ENCODE measurements around the gene MYOCOS.

The MYOCOS gene

DNA sequence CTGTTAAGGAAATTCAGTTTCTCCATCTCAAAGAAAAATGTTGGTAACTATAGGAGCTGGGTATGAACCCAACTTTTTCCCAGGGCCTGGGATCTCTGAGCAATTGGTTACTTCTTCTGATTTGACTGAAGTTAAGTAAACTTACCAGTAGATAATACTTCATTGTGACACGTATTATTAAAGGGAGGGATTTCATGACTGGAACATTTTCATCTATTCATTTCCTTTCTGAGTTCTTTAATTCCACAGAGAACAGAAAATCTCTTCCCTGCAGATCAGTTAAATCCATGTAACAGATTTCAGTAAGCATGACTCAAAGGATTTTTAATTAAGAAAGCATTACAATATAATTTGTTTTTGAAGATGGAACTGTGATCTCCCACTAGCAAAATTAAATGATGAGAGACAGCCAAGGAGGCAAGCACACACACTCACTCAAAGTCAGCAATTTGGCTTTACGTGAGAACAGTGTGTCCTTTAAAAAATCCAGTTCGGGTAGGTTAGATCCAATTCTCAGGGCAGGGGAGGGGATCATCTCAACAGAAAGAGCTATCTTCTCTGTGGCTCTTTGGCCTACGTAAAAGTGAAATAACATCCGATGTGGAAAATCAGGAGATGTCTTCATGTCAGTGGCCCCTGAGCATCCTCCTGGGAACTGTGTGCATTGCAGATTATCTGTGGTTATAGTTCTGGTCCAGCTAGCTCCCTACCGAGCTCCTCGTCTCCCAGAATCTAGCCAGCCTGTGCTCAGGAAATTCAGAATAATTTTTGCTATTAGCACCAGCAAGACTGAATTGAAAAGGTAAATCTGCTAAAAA lies 41.2 kb downstream of the MYOCOS start:
- no peak for DNase-seq (ENCODE audit: low read depth in 2 of 2)

DNA sequence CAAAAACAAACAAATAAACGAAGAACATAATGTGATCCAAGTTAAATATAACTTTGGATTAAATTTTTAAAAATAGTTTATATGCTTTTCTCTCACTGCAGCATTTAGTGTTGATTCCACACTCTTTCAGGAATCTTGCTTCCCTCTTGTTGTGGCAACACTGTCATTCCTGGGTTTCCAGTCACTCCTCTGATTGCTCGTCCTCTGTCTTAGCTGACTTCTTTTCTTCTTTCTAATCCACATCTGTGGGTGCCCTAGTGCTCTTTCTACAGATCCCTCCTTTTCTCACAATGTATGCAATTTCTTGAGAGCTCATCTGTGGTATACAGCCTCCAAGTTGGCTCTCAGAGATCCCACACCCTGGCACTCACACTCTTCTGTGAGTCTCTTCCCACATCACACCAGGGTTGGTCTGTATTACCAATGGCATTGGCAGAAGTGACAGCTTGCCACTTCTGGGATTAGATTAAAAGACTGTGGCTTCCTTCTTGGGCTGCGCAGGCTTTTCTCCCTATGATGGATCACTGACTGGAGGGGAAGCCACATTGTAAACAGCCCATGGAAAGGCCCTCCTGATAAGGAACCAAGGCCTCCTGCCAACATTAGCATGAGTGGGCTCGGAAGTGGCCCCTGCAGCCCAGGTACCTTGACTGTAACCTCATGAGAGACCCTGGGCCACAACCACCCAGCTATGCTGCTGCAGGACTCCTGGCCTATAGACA lies 42.0 kb downstream of the MYOCOS start:
- DNase-seq (ENCODE audit: low read depth in 2 of 2) = no peak

DNA sequence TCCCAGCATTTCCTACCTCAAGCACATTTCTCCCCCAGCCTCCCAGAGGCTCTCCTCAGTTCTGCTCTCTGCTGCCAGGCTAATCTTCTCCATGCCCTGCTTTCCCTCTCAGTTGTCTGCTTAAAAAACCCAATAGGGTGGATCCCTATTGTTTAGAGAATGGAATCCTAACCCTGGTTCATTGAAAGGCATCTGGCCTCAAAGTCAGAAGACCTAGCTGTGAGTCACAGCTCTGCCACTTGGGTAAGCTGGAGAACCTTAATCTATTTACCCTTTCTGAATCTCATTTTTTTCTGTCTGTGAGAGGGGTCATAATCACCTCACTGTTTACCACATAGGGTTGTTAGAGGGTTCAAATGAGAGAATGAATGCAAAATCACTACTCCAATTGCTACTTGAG lies 42.9 kb downstream of the MYOCOS start:
- DNase-seq (ENCODE audit: low read depth in 2 of 2) = no peak

DNA sequence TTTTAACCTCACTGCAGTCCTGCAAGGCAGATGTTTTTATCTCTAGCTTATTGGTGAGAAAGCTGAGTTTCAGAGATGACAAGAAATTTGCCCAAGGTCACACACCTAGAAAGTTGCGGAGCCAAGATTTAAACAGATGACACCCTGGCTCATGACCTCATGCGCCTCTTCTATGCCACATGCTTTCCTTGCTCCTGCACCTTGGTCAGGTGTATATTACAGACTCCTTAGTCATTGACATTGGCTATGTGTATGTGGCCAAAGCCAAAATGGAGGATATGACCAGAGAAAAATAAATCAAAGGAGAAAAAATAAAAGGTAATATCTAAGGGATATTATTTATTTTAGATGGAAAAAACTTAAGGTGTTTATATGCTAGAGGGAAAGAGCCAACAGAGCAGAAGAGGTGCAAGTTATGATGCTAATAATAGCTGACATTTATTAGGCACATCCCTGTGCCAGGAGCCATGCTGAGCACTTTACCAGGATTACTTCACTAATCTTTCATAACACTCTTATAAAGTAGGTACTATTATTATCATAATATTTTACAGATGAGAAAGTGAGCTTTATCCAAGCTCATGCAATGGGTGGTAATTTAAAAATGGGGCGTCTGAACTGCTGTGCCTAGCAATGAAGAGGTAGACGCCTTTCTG lies 44.2 kb downstream of the MYOCOS start:
- no peak for DNase-seq (ENCODE audit: low read depth in 2 of 2)

DNA sequence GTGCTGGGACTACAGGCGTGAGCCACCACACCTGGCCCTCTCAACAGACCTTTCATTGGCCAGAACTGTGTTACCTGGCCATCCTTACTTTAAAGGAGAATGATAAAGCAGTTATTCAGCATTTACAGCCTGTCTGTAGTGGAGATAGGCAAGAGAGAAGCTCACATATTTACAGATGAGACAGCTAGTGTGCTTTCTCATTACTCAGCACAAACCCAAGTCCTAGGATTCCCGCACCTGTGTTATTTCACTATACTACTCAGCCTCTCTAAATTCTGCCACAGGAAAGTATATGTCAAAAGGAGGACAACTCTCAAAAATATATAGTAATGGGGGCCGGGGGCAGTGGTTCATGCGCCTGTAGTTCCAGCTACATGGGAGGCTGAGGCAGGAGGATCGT lies 46.3 kb downstream of the MYOCOS start:
- no peak for DNase-seq (ENCODE audit: low read depth in 2 of 2)

DNA sequence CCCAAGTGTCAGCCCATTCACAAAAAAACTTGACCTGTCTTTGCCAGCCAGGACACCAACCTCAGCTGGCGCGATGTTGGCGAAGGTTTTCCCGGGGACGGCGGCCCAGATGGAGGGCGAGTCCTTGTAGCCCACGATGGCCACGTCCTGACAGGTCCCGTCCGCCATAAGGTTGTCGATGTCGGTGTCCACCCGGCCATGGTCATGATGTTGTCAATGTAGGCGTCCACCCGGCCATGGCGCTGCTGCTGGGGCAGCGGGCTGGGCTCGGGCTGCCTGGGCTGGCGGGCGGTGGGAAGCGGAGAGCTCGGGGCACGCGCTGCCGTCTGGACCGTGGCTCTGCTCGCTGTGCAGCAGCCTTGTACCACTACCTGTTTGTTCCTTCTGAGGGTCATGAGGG lies 48.7 kb downstream of the MYOCOS start:
- DNase-seq (ENCODE audit: low read depth in 2 of 2) = no peak

DNA sequence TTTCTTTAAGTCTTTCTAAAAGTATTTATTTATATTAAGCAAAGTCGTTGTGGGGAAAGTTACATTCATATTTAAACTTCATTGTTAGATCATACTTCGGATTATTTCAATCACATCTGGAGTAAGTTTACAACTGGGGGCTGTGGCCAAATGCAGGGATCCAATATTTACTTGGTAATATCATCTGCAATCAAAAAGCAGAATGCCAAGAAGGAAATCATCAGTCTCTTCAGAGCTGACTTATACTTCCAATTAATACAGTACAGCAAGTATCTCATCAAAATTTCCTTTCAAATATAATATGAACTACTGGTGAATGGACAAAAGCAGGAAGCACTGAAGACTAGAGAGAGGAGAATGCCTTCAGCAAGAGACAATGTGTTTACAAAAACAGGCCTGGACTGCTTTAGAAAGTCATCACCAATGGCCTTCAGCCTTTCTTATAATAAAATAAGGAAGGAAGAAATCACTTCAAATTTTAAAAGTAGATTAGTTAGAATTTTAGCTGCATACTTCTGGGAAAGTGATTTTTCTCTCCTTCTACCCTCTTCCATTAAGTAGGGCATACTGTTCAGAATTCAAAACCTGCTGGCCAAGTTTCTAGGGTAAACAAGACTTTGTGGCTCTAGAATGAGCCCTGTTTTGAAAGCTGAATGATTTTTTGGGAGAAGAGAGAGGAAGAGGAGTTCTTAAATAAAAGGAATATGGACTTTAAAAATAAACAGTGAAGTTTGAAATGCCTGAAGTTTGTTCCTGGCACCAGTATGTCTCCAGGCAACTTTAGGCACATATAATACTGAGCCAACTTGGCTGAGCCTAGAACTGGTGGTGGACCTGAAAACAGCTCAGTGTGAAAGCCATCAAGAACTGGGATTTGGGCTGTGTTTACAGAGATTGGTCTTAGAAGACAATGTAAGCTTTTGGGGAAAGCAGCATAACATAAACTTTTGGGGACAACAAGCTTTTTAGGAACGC lies 52.7 kb downstream of the MYOCOS start:
- DNase-seq (ENCODE audit: low read depth in 2 of 2) = no peak
